ENCODE data around the gene PAXX.

The PAXX gene

DNA sequence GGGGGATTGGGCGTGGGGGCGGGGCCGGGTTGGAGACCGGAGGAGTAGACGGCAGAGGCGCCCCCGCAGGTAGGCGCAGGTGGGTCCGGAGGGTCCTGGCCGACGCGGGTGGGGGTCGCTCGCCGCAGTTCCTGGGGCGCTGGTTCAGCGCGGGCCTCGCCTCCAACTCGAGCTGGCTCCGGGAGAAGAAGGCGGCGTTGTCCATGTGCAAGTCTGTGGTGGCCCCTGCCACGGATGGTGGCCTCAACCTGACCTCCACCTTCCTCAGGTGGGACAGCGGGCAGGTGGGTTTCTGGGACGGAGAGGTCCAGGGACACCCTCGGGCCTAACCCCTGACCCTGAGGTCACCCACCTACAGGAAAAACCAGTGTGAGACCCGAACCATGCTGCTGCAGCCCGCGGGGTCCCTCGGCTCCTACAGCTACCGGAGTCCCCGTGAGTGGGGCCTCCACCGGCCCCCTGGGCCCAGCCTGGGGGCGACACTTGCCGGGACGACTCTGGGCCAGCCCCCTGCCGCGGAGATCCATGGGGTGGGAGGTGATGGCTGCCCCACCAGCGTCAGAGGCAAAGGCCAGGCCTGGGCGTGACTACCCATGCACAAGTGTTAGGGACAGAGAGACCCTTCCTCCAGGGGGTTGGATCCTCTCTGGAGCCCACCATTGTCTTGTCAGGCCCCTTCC is 13.2 kb upstream of the PAXX start:
- no peak for DNase-seq (ENCODE audit: low spot score)
- H3K36me3 Mint-ChIP-seq (ENCODE audit: low read depth) = no peaks in the 10 kb centered on the region
- no peak overlapping the region for H3K4me3 Mint-ChIP-seq
- H3K4me1 Mint-ChIP-seq (ENCODE audit: low read depth) = peaks cover 6% of the 10 kb centered on the region
- H3K9me3 Mint-ChIP-seq = no peaks in the 10 kb centered on the region
- H3K27ac Mint-ChIP-seq = no peak overlapping the region
- H3K27me3 Mint-ChIP-seq (ENCODE audit: low read depth) = peaks cover 9% of the 10 kb centered on the region

DNA sequence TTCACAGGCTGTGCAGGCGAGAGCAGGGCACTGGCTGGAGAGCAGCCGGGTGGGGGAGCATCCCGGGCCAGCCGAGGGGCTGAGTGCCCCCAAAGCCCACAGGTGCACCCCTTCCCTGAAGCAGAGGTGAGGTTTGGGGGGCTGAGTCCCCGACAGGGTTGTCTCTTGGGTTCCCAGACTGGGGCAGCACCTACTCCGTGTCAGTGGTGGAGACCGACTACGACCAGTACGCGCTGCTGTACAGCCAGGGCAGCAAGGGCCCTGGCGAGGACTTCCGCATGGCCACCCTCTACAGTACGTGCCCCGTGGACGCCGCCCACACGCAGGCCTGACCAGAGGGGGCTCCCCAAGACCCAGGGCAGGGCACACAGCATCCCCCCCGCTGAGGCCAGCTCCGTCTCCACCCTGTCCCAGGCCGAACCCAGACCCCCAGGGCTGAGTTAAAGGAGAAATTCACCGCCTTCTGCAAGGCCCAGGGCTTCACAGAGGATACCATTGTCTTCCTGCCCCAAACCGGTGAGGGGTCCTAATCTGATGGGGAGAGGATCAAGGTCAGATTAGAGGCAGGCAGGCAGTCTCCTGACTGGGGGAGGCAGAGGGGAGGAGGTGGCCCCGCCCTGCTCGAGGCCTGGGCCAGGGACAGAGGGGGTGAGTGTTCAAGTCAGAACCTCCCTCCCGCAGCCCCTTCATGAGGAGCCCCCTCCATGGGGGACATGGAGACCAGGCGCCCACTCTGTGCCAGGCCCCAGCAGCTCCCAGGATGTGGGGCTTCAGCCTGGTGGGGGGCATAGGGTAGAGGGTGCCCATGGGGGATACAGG is 12.2 kb upstream of the PAXX start:
- Mint-ChIP-seq H3K27ac (no peak overlapping the region), H3K4me3 (no peak overlapping the region), H3K36me3 (ENCODE audit: low read depth) (no peaks in the 10 kb centered on the region), H3K4me1 (ENCODE audit: low read depth) (peaks cover 4% of the 10 kb centered on the region), H3K27me3 (ENCODE audit: low read depth) (peaks cover 15% of the 10 kb centered on the region), H3K9me3 (no peaks in the 10 kb centered on the region)
- no peak for DNase-seq (ENCODE audit: low spot score)

DNA sequence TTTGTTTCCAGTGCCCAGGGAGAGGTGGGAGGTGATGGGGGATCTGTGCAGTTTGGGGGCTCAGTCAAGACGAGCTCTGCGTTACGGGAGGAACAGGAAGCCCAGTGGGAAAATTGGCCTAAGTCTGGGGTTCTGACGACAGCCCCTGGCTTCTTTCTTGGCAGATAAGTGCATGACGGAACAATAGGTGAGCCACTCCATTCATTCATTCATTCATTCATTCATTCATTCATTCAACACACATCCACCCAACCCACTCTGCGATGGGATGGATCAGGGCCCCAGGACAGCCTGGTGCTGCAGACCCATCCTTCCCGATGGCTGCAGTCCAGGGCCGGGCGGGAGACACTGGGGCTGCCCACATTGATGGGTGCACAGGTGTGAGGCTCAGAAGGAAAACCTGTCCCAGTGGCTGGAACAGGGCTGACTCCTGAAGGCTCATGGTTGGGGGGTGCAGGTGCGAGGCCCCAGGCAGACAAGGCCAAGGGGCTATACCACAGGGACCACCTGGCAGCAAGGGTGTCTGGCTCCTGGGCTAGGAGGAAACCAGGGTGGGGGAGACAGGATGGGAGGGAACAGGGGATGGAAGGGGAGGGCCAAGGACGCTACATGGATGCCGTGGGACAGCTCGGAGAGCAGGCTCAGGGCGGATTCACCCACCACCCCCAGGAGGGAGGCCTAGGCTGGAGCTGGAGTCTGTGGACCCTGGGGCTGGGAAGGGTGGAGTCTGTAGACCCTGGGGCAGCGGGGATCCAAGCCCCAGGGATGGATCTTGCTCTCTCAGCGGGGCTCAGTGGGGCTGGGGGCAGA is 11.3 kb upstream of the PAXX start:
- peaks cover 13% of the 10 kb centered on the region for H3K27me3 Mint-ChIP-seq (ENCODE audit: low read depth)
- H3K27ac Mint-ChIP-seq = no peak overlapping the region
- H3K4me1 Mint-ChIP-seq (ENCODE audit: low read depth) = no peaks in the 10 kb centered on the region

DNA sequence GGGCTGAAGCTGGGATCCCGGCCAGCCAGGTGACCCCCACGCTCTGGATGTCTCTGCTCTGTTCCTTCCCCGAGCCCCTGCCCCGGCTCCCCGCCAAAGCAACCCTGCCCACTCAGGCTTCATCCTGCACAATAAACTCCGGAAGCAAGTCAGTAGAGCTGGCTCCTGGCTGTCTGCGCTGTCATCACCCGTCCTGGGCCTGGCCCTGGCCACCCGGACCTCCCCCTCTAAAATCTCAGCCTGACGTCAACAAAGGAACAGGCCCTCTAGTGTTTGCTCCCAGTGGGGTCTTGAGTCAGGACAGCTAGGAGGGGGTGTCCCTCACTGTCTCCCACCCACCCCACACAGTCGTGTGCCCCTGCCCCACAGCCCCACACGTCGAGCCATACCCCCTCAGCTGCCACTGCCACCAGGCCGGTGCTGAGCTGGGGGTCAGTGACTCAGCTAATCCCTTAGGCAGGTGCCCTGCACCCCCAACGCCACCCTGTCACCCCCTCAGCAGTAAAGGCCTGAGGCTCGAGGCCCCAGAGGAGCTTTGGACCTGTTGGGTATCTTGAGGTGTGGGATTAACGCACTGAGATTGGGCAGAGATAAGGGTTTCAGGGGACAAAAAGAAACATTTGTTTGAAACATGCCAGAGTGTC is 10.5 kb upstream of the PAXX start:
- Mint-ChIP-seq H3K27me3 (ENCODE audit: low read depth) (peaks cover 18% of the 10 kb centered on the region), H3K27ac (no peak overlapping the region), H3K36me3 (ENCODE audit: low read depth) (no peaks in the 10 kb centered on the region), H3K9me3 (no peaks in the 10 kb centered on the region), H3K4me3 (no peak overlapping the region), H3K4me1 (ENCODE audit: low read depth) (no peaks in the 10 kb centered on the region)
- DNase-seq (ENCODE audit: low spot score) = no peak

More for the DNA sequence above, 11.3 kb upstream of the PAXX start:
- no peaks in the 10 kb centered on the region for H3K36me3 Mint-ChIP-seq (ENCODE audit: low read depth)
- no peak for DNase-seq (ENCODE audit: low spot score)
- no peak overlapping the region for H3K4me3 Mint-ChIP-seq
- H3K9me3 Mint-ChIP-seq = no peaks in the 10 kb centered on the region

DNA sequence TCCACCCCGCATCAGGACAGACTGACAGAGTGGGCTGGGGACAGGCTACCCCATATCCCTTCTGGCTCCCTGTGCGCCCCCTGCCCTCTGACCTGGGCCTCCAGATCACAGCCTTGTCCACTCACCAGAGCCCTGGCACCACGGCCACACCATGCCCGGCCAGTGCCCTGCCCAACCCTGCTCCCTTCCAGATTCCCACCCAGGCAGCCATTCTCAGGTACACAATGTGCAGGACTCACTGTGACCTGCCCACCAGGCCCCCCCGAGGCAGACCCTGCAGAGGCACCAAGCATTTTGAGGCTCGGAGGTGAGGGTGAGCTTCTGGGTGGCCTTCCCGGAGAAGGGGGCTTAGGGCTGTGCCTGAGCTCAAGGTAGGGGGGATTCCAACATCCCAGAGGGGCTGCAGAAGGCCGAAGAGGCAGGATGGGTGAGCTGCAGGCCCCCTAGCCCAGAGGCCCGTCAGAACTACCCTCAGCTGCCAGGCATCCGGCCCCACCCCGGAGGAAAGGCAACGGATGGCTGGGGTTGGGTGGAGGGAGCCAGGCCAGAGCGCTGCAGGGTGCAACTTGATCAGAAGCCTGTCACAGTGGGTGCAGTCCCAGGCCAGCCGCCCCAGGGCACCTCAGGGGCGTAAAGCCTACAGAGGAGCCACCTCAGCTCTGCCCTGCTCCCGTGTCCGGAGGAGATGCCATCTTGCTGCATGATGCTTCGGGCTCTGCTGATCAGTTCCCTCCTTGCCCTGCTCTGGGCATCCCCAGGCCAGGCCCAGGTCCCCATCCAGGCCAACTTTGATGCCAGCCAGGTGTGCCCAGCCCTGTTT is 9.8 kb upstream of the PAXX start, which contains the start of gene LCNL1:
Gene LCNL1, plus strand, starts transcription at position 762 of the 820 bp plus-strand sequence. CDS start 594 bp downstream, outside the sequence.
- Mint-ChIP-seq H3K9me3 (no peaks in the 10 kb centered on the region), H3K36me3 (ENCODE audit: low read depth) (no peaks in the 10 kb centered on the region), H3K27ac (no peak within 1 kb of the TSS), H3K4me3 (no peak within 1 kb of the TSS), H3K4me1 (ENCODE audit: low read depth) (no peaks in the 10 kb centered on the region), H3K27me3 (ENCODE audit: low read depth) (peaks cover 22% of the 10 kb centered on the region)
- DNase-seq (ENCODE audit: low spot score) = no peak

DNA sequence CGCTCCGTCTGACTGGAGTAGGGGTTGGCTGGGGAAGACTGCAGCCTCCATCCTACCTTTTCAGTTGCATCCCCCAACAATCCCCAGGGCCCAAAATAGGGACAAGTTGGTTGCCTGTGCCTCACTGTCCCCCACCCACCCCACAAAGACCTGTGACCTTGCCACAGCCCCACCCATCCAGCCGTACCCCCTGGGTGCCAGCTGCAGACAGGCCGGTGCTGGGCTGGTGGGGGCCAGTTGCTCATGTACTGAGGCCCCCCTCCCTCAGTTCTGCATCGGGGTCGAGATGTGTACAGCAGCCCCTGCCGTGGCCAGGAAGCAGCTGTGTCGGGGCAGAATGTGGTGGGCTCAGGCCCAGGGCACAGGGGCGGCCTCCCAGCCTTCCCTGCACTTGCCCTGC is 9.1 kb upstream of the PAXX start:
- Mint-ChIP-seq H3K36me3 (ENCODE audit: low read depth) (no peaks in the 10 kb centered on the region), H3K9me3 (no peaks in the 10 kb centered on the region), H3K4me1 (ENCODE audit: low read depth) (no peaks in the 10 kb centered on the region), H3K27me3 (ENCODE audit: low read depth) (peaks cover 27% of the 10 kb centered on the region), H3K27ac (no peak overlapping the region), H3K4me3 (no peak overlapping the region)
- DNase-seq (ENCODE audit: low spot score) = no peak

DNA sequence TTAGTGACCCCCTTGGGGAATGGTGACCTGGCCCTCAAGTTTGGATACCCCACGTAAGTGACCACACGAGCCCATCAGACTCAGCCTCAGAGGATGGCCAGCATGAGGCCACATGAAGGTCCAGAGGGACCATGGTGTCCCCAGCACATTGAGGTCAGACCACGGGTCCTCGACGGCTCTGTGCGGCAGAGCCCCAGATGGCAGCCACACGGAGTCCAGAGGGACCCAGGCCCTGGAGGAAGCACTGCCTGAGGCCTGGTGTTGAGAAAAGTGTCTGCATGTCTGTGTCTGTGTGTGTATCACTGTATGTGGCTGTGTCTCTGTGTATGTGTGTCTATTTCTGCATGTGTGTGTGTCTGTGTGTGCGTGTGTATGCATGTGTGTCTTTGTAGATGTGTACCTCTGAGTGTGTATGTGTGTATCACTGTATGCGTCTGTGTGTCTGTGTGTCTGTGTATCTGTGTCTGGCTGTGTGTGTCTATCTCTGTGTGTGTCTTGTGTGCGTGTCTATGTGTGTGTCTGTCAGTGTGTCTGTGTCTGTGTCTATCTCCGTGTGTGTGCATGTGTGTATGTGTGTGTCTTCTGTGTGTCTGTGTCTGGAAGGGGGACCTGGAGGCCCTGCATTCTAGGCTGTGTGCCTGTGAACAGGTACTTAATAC is 8.4 kb upstream of the PAXX start:
- no peak for DNase-seq (ENCODE audit: low spot score)
- H3K4me1 Mint-ChIP-seq (ENCODE audit: low read depth) = no peaks in the 10 kb centered on the region
- no peaks in the 10 kb centered on the region for H3K36me3 Mint-ChIP-seq (ENCODE audit: low read depth)
- H3K27me3 Mint-ChIP-seq (ENCODE audit: low read depth) = peaks cover 30% of the 10 kb centered on the region
- H3K4me3 Mint-ChIP-seq = no peak overlapping the region
- H3K9me3 Mint-ChIP-seq = no peaks in the 10 kb centered on the region
- no peak overlapping the region for H3K27ac Mint-ChIP-seq

DNA sequence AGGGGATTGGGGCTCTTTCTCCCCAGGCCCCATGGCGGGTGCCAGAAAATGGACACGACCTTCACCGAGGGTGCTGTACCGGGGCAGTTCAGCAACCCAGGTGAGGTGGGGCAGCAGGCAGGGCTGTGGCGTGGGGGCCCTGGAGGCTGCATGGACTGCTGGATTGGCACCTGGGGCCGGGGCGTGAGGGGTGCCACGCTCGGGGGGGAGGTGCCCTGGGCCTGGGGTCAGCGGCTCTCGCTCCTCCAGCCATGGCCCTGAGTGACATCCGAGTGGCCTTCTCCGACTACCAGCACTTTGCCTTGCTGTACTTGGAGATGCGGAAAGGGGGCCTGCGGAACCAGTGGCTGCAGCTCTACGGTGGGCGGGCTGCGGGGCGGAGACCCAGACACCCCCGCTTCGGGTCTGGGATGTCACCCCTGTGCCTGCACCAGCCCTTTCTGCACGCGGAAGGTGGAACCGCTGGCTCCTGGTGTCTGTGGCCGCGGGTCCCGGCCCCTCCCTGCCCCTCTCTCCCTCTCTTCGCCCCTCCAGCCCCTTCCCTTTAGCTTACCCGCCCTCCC is 7.7 kb upstream of the PAXX start:
- no peaks in the 10 kb centered on the region for H3K9me3 Mint-ChIP-seq
- DNase-seq (ENCODE audit: low spot score) = no peak
- H3K4me3 Mint-ChIP-seq = no peak overlapping the region
- H3K27ac Mint-ChIP-seq = no peak overlapping the region
- peaks cover 34% of the 10 kb centered on the region for H3K27me3 Mint-ChIP-seq (ENCODE audit: low read depth)
- H3K36me3 Mint-ChIP-seq (ENCODE audit: low read depth) = no peaks in the 10 kb centered on the region
- no peaks in the 10 kb centered on the region for H3K4me1 Mint-ChIP-seq (ENCODE audit: low read depth)

DNA sequence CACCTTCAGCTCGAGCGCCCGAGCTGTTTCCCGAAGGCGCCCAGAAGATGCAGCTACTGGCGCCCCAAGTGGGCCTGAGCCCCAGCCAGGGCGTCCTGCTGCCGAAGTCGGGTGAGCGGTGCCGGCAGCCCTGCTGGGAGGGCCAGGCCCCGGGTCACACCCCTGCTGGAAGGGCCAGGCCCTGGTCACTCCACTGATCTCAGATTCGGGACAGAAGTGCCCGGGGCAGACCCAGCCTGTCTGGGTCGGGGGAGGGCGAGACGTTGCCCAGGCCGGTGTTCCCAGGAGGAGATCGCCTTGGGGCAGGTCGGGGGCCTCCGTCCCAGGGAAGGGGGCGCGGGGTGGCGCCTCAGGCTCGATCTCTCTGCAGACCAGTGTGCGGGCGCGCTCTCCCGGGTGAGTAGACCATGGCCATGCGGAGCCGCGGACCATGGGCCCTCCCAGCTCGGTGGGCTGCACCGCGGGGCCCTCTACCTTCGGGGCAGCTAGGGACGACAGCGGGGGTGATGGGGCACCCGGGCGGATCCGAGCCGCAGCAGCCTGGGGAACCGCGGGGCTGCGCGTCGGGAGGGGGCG is 7.1 kb upstream of the PAXX start:
- Mint-ChIP-seq H3K4me3 (no peak overlapping the region), H3K4me1 (ENCODE audit: low read depth) (no peaks in the 10 kb centered on the region), H3K27ac (no peak overlapping the region), H3K27me3 (ENCODE audit: low read depth) (peaks cover 38% of the 10 kb centered on the region), H3K36me3 (ENCODE audit: low read depth) (no peaks in the 10 kb centered on the region), H3K9me3 (no peaks in the 10 kb centered on the region)
- no peak for DNase-seq (ENCODE audit: low spot score)

DNA sequence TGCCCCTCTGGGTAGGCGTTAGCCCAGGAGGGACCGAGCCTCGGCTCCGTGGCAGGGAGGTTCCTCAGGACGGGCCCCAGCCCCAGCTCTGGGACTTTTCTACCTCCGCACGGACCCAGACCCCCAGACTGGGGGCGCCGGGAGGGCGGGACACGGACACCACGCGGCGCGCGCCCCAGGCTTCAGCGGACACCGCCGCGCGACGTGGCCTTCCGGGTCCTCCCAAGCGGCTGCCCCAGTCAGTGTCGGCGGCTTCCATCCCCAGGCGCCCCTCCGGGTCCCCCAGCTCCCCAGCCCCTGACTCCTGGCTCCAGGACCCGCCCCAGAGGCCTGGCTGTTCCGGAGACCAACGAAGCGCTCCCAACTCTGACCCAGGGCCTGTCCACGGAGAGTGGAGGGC is 6.4 kb upstream of the PAXX start:
- Mint-ChIP-seq H3K4me1 (ENCODE audit: low read depth) (no peaks in the 10 kb centered on the region), H3K4me3 (no peak overlapping the region), H3K27ac (no peak overlapping the region), H3K36me3 (ENCODE audit: low read depth) (no peaks in the 10 kb centered on the region), H3K9me3 (no peaks in the 10 kb centered on the region), H3K27me3 (ENCODE audit: low read depth) (peaks cover 43% of the 10 kb centered on the region)
- DNase-seq (ENCODE audit: low spot score) = no peak

DNA sequence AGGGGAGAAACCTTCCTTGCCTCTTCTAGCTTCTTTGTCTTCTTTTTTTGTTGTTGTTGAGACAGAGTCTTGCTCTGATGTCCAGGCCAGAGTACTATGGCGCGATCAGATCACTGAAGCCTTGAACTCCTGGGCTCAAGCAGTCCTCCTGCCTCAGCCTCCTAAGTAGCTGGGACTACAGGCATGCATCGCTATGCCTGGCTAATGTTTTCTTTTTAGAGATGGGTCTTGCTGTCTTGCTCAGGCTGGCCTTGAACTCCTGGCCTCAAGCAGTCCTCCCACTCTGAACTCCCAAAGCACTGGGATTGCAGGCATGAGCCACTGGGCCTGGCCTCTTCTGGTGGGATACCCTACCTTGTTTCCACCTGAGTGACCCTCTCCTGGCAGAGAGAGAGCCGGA is 3.4 kb upstream of the PAXX start:
- peaks cover 37% of the 10 kb centered on the region for H3K27me3 Mint-ChIP-seq (ENCODE audit: low read depth)
- no peak overlapping the region for H3K4me3 Mint-ChIP-seq
- DNase-seq (ENCODE audit: low spot score) = no peak
- peaks cover 5% of the 10 kb centered on the region for H3K36me3 Mint-ChIP-seq (ENCODE audit: low read depth)
- H3K27ac Mint-ChIP-seq = no peak overlapping the region
- H3K4me1 Mint-ChIP-seq (ENCODE audit: low read depth) = peaks cover 11% of the 10 kb centered on the region
- no peaks in the 10 kb centered on the region for H3K9me3 Mint-ChIP-seq

DNA sequence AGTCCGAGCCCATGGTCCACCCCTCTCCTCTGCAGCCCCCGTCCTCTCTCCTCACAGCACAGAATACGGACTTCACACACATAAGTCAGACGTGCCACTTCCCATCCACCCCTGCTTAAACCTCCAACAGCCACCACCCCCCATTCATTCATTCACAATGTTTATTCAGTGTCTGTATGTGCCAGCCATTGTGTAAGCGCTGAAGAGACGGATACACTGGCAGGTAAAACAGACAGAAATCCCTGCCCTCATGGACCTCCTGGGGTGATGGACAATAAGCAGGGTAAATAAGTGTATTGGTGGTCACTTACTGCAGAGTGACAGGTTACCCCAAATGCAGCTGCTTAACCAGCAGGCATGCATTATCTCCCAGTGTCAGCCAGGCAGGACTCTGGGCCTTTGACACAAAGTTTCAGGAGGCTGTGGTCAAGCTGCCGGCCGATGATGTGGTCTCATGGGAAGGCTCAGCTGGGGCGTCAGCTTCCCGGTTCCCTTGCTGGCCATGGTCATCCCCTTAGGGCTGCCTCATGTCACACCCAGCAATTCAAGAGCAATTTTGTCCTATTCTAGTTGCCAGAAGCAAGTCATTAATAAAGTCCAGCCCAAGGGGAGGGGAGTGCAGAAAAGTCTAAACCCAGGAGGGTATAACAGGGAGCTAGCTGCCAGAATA is 1.8 kb upstream of the PAXX start:
- no peak for DNase-seq (ENCODE audit: low spot score)
- Mint-ChIP-seq H3K4me1 (ENCODE audit: low read depth) (peaks cover 12% of the 10 kb centered on the region), H3K27me3 (ENCODE audit: low read depth) (peaks cover 30% of the 10 kb centered on the region), H3K27ac (no peak overlapping the region), H3K36me3 (ENCODE audit: low read depth) (peaks cover 7% of the 10 kb centered on the region), H3K4me3 (peak overlapping the region; percentile 80), H3K9me3 (no peaks in the 10 kb centered on the region)
